ENCODE results near the gene GRID2. TPM values are rescaled to one million over a fixed set of nuclear protein-coding genes. Genes with fewer than 3 reads are reported as not detected.

GRID2 gene
- total RNA-seq, 2 donors from 2014 or later, result 0.28 TPM; not detected in 1

GRCh38 chr4:93710101-93710846 is 1406.5 kb downstream of the GRID2 start:
- TF ChIP-seq, protein P1, sequence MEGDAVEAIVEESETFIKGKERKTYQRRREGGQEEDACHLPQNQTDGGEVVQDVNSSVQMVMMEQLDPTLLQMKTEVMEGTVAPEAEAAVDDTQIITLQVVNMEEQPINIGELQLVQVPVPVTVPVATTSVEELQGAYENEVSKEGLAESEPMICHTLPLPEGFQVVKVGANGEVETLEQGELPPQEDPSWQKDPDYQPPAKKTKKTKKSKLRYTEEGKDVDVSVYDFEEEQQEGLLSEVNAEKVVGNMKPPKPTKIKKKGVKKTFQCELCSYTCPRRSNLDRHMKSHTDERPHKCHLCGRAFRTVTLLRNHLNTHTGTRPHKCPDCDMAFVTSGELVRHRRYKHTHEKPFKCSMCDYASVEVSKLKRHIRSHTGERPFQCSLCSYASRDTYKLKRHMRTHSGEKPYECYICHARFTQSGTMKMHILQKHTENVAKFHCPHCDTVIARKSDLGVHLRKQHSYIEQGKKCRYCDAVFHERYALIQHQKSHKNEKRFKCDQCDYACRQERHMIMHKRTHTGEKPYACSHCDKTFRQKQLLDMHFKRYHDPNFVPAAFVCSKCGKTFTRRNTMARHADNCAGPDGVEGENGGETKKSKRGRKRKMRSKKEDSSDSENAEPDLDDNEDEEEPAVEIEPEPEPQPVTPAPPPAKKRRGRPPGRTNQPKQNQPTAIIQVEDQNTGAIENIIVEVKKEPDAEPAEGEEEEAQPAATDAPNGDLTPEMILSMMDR (IDR thresholded peaks at IDR 0.05), result no peak
- H3K4me1 ChIP-seq (ENCODE audit: control insufficient read depth in 1 of 2, low read depth in 2 of 2), result no peaks in the 10 kb centered on the region

DNA sequence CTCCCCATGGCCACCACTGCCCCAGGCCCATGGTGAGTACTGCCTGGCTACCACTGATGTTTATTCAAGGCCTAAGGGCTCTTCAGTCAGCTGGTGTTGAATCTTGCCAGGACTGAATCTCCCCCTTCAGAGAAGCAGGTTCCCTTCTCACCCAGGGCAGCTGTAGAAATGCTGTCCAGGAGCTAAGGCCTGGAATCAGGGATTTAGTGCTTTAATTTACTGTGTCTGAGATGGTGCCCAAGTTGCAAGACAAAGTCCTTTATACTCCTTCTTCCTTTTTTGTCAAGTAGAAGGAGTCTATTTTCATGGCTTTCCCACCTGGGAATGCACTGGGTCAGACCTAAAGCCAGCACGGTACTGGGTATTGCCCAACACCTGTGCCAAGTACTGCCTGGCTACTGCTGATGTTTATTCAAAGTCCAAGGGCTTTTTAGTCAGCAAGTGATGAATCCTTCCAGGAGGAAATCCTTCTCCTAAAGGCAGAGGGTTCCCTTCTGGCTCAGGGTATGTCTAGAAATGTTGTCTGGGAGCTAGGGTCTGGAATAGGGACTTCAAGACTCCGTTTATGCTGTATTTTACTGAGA is 1407.2 kb downstream of the GRID2 start:
- ATAC-seq (ENCODE audit: insufficient number of reproducible peaks, low FRiP score, low read depth), result no peak
- TF ChIP-seq, protein P1 (IDR thresholded peaks at IDR 0.05), result no peak
- no peak for DNase-seq (ENCODE audit: low spot score)

More at GRCh38 chr4:93710101-93710846, 1406.5 kb downstream of the GRID2 start:
- H3K9me3 ChIP-seq, result no peaks in the 10 kb centered on the region
- H3K4me3 ChIP-seq, result no peak overlapping the region
- DNase-seq (ENCODE audit: low spot score) (no peak), ATAC-seq (ENCODE audit: insufficient number of reproducible peaks, low FRiP score, low read depth) (no peak)
- no peaks in the 10 kb centered on the region for H3K27me3 ChIP-seq (replicated peaks; ENCODE audit: insufficient read depth)
- H3K36me3 ChIP-seq, result no peaks in the 10 kb centered on the region
- no peak overlapping the region for H3K27ac ChIP-seq

DNA sequence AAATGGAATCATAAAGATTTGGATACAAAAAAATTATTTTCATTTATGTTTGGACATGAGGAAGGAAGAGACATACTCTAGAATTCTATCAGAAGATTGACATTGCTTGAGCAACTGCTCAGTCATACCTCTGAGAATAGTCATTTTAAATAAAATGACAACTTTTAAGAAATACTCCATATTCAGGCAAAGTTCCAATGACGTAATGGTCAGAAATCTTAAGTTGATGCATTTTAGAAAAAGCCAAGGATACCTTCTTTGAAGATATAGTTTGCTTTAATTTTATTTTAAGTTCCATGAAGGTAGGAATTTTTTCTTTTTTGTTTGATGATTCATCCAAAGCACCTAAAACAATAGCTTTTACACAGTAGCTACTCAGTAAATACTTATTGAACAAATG is 1414.5 kb downstream of the GRID2 start:
- Histone ChIP-seq H3K27me3 (replicated peaks; ENCODE audit: insufficient read depth) (no peaks in the 10 kb centered on the region), H3K4me3 (no peak overlapping the region), H3K9me3 (no peaks in the 10 kb centered on the region), H3K36me3 (no peaks in the 10 kb centered on the region), H3K27ac (no peak overlapping the region), H3K4me1 (ENCODE audit: control insufficient read depth in 1 of 2, low read depth in 2 of 2) (no peaks in the 10 kb centered on the region)
- no peak for DNase-seq (ENCODE audit: low spot score)
- no peak for ATAC-seq (ENCODE audit: insufficient number of reproducible peaks, low FRiP score, low read depth)
- TF ChIP-seq, protein P1 (IDR thresholded peaks at IDR 0.05), result no peak

More for the DNA sequence above, 1407.2 kb downstream of the GRID2 start:
- no peaks in the 10 kb centered on the region for H3K27me3 ChIP-seq (replicated peaks; ENCODE audit: insufficient read depth)
- H3K36me3 ChIP-seq, result no peaks in the 10 kb centered on the region
- no peaks in the 10 kb centered on the region for H3K9me3 ChIP-seq
- H3K27ac ChIP-seq, result no peak overlapping the region
- no peaks in the 10 kb centered on the region for H3K4me1 ChIP-seq (ENCODE audit: control insufficient read depth in 1 of 2, low read depth in 2 of 2)
- no peak overlapping the region for H3K4me3 ChIP-seq

GRCh38 chr4:93719552-93719951 is 1415.8 kb downstream of the GRID2 start:
- no peak for DNase-seq (ENCODE audit: low spot score)
- no peak for ATAC-seq (ENCODE audit: insufficient number of reproducible peaks, low FRiP score, low read depth)
- no peak overlapping the region for H3K27ac ChIP-seq
- TF ChIP-seq, protein P1 (IDR thresholded peaks at IDR 0.05), result no peak
- no peak overlapping the region for H3K4me3 ChIP-seq
- no peaks in the 10 kb centered on the region for H3K27me3 ChIP-seq (replicated peaks; ENCODE audit: insufficient read depth)
- no peaks in the 10 kb centered on the region for H3K9me3 ChIP-seq
- no peaks in the 10 kb centered on the region for H3K36me3 ChIP-seq
- no peaks in the 10 kb centered on the region for H3K4me1 ChIP-seq (ENCODE audit: control insufficient read depth in 1 of 2, low read depth in 2 of 2)

- Histone ChIP-seq H3K4me1 (ENCODE audit: control insufficient read depth in 1 of 2, low read depth in 2 of 2) (no peaks in the 10 kb centered on the region), H3K9me3 (no peaks in the 10 kb centered on the region), H3K36me3 (no peaks in the 10 kb centered on the region), H3K4me3 (no peak overlapping the region), H3K27me3 (replicated peaks; ENCODE audit: insufficient read depth) (no peaks in the 10 kb centered on the region), H3K27ac (no peak overlapping the region)
- no peak for ATAC-seq (ENCODE audit: insufficient number of reproducible peaks, low FRiP score, low read depth)
- TF ChIP-seq, protein P1 (IDR thresholded peaks at IDR 0.05), result no peak
- no peak for DNase-seq (ENCODE audit: low spot score)
Observed at GRCh38 chr4:93722446-93722845, 1418.7 kb downstream of the GRID2 start.

All from thoracic aorta (tissue), 2 donors.